Glomerular visceral epithelial cell (primary cell): Measurements from ENCODE around the gene TMEM209.
"Not testable (repeated sequence)": the region's sequence is repeated elsewhere in the genome, so short reads cannot be mapped to it uniquely, and the experiment has no call there.

Source experiments
- DNase-seq: peaks from one replicate; pipeline ENCODE4 v3.0.0-alpha.2; 2016; ENCODE audit errors: extremely low spot score

Gene TMEM209

DNA sequence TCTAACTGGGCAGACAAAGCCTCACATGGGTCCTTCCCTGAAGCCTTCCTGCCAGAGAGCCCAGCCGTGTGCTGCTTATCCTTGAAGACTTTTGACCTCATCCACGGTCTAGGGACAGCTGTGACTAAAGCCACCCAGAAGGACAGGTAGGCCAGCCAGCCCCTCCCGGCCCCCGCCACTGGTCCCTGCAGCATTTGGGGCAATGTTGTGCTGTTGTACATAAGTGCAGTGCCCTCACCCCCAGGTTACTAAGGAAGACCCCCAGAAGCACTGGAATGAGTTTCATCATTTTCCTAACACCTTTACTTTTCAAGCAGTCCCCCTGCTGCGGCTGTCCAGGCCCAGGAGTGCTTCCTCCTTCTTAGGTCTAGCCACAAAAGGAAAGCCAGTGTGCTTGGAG is 43.0 kb downstream of the TMEM209 start:
- DNase-seq: no peak

DNA sequence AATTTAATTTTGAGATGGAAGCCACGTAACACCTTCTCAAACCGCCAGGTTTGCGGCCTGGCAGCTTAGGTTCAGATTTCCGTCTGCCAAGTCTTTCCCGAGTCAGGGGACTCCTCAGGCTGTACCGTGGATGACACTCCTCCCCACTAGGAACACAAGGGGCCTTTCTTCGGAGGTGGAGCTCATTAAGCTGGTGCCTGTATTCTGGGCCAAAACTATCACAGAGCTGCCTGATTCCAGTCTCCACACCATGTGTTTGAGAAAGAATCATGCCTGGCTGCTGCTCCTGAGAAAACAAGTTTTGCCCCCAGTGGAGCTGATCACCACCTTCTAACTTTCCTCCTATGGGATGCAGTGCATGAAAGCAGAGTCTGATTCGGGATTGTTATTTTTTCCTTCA is 44.8 kb downstream of the TMEM209 start:
- no peak for DNase-seq

DNA sequence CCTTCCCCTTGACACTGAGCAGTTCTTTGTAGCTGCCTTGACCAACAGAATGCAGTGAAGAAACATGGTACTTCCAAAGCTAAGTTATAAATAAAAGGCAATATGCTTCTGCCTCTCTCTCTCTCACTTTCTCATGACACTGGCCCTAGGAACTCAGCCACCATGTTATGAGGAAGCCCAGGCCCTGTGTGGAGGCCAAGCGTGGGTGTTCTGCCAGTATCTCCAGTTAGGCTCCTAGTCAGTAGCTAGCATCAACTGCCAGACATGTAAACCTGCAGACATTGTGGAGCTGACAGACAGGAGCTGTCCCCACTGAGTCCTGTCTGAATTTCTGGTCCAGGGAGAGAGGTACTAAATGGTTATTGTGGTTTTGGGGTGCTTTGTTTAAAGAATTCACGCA is 45.2 kb downstream of the TMEM209 start:
- no peak for DNase-seq

DNA sequence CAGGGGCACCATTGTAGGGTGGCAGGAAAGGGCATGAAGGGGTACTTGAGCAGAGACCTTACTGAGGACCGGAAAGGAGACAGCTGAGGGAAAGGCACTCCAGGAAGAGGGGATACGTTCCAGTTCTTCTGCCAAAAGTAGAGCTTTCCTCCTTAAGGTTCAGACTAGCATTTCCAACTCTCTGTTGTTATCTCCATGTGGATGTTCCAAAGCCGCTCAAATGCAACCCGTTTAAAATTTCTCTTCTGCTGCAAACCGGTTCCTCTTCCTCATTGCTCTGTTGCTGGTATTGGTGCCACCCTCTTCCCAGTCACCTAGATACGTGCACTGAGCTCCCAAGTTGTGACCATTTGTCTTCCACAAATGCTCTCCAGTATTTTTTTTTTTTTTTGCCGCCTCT is 47.5 kb downstream of the TMEM209 start:
- no peak for DNase-seq

DNA sequence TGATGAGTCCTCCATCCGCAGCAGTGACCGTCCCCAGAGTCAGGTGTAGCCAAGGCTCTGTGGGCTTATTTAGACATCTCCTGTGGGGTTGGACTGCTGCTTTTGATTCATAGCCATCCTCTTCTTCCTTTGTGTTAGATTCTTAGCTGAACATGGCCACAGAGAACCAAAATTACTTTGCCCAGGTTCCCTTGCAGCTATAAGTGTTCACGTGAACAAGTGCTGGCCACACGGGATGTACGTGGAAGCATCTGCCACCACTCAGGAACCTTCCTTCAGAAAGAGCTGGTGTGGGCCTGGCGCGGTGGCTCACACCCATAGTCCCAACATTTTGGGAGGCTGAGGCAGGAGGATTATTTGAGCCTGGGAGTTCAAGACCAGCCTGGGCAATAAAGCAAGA is 49.1 kb downstream of the TMEM209 start:
- DNase-seq: no peak

DNA sequence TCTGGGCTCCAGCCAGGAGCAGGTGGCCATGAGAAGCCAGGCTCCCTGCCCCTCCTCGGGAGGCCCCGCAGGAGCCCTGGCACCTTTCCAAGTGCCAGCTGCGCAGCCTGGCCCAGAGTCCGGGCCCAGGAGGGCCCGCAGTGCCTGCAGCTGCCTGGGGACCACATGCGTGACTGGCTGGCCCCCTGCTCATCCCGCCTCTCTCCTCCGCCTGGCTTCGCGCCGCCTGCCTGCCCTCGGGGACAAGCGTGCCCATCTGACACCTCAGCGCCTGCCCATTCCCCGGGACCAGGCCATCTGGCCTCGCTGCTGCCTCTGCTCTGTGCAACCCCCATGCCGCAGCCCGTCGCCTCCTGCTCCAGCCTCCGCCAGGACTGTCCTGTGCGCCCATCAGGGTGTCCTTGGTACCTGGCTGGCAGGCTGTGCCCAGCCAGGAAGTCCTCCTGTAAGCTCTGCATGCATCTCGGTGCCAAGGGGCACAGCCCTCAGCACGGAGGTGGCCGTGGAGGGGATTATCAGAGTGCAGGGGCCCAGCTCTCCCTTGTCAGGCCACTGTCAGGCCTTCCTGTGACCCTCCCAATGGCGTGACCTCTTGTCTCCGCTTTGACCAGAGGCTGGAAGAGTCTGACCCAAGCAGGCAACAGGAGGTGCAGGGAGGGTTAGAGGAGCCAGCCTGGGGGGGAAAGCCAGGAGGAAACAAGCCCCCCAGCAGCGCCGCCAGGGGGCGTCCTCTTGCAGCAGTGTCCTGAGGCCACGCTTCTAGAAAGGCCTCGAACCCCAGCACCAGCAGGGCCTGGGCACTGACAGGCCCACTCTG is 50.5 kb downstream of the TMEM209 start:
- peak; percentile 36 for DNase-seq

DNA sequence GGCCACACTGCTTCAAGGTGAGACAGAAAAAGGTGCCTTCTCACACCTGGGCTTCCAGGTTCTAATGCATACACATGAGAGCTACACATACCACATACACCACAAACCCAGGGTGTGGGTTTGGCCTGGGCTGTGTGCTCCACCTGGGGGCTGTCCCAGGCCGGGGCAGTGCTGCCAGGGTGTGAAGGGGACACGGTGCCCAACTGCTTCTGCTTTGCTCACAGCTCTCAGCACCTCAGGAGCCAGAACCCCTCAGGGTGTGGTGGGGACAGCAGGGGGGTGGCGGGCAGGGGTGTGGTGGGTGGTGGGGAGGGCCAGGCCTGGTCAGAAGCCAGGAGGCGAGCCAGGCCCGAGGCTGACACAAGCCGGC is 51.1 kb downstream of the TMEM209 start:
- peak; percentile 20 for DNase-seq

DNA sequence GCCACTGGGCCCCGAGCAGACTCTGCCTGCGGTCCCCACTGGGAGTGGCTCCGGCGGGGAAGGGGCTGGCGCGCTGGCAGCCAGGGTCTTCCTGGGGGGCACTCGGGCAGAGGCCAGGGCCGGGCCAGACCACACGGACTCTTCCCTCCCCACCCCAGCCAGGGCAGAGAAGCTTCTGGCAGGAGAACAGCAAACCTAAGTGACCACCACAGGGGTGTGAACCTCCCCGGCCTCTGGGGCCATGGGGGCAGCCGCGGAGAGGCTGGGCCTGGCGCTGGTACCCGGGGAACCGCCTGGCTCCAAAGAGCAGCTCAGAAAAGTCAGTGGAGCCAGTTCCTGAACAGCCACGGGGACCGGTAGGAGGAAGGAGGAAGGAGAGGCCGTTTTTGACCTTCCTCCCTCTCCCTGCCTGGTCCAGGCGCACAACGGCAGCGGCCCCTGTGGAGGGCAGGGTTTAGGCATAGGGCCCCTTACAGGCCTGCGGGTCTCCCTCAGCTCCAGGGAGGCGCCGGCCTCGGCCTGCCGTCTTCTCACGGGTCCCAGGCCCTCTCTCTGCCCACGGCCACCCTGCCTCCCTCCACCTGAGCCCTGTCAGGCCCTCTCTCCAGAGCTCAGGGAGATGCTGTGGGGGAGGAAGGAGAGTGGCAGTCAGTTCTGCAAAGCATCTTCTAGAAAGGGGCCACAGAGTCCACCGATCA is 51.8 kb downstream of the TMEM209 start:
- DNase-seq: no peak

DNA sequence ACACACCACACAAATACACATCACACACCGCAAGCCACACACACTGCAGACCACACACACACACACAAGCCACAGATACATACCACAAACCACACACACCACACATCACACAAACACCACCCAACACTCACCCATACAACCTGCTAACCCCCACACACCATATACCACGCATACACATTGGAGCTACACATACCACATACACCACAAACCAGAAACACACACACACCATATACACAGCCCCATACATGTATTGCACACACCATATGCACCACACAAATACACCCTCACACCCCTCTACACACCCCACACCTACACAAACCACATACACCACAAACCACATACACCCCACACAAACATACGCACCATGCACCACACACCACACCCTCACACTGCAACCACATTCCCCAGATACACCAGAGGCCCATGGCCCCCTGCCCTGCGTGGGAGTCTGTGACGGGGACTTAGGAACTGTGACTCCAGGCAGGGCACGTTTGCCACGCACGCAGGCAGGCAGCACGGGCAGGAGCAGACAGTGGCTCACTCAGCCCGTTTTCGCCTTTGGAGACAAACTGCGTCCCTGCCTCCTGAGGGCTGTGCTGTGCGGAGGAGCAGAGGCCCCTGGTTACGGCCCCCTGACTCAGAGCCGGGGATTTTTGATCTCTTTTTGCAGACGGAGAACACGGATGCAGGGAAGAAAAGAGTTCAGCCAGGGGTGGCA is 52.6 kb downstream of the TMEM209 start:
- DNase-seq: no peak

DNA sequence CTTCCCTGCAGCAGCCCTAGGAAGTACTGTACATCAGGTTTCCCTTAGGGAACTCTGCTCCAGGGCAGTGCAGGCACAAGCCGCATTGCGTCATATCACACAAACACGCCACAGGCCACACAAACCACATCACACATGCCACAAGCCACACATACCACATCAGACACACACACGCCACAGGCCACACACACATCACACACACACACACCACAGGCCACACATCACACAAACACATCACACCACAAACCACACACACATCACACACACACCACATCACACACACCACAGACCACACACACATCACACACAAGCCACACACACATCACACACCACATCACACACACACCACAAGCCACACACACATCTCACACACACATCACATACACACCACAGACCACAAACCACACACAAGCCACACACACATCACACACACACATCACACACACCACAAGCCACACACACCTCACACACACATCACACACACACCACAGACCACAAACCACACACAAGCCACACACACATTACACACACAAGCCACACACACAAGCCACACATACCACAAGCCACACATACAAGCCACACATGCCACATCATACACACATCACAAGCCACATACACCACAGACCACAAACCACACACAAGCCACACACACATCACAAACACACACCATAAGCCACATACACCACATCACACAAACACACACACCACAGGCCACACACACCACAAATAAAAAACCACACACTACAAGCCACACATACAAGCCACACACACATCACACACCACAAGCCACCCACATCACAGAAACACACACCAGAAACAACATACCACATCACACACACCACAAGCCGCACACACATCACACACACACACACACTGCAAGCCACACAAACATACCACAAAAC is 53.4 kb downstream of the TMEM209 start:
- peak; percentile 18 for DNase-seq

DNA sequence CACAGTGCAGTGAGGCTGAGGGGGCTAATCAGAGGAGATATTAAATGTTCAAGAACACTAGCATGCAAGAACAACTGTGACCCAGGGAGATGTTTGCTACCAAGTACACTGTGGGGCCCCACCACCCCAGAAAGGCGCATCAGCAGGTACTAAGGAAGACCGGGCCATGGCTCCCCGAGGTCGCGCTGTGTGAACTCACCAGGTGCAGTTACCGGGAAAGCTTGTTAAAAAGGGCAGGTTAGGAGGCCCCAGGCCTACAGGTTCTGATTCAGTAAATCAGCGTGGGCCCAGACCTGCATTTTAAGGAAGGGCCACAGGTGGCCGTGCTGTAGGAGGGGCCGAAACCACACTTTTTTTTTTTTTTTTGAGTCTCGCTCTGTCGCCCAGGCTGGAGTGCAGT is 54.6 kb downstream of the TMEM209 start:
- no peak for DNase-seq

DNA sequence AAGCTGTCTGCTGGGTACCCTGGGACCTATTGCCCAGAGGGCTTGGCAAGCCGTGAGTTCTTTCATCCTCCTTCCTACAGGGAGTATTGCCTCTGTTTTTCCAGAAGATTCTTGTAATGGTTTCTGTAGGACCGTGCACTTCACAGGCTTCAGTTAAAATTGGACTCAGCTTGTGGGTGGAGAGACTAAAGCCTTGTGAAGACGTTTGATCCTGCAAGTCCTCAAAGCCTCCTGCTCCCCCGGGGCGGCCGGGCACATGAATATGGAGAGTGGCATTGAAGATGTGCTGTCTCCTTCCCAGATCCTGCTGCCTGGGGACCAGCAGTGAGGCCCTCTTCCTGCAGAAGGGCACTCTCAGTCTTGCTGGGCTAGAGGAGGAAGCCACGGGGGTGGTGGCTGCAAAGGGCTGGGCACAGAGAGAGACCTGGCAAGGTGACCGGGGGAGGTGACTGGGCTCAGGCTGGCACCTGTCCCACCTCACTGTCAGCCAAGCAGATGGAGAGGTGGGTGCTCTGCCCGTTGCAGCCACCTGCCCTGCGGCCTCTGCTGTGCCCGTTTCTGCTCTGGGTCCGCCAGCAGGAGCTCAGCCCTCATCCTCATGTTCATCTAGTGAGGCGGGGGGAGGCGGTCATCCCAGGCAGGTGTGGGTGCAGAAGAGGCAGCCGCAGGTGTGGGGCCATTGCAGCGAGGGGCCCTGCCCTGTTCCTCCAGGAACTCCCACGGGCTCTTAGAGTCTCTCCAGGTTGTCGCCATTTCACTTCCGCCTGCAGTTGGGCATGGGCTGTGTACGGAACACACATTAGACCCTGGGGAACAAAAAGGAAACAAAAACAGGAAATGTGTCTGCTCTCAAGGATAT is 55.7 kb downstream of the TMEM209 start:
- DNase-seq: no peak

DNA sequence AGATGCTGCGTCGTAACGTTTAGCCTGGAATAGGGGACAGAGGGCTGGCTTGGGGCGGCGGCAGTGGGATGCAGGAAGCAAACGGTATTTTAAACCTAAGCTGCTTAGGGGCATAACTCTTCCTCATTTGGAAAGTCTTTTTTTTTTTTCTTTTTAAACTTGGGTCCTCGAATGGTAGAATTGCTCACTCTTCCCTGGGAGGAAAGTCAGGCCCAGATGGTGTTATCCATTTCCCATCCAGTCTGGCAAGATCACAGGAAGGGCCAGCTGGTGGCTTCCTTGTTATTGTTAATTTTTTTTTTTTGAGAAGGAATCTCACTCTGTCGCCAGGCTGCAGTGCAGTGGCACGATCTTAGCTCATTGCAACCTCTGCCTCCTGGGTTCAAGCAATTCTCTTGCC is 56.6 kb downstream of the TMEM209 start:
- no peak for DNase-seq

DNA sequence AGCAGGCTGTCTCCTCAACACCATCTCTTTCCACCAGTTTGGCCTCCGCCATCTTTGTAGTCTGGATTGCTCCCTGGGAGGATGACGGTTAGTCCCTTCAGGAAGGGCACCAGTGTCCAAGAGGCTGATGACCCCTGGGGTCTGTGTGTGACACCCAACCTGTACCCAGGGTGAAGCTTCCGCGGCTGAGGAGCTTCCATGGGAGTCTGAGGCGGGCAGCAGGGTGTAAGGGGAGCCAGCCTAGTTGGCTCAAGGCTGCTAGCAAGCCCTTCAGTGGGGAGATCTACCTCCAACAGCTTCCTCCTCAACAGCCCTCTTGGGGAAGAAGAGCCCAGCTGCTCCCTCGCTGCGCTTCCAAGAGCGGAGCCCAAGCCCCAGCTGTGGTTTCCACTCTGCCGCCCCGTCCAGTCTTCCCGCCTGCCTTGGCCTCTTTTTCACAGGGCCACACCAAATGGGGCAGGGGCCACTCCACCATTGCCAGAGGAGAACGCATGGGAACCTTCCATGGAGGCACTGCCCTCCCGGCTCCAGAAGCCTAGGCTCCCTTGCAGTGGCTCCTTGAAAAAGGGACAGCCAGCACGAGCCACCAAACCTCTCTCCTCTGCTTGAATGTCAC is 57.4 kb downstream of the TMEM209 start:
- no peak for DNase-seq

DNA sequence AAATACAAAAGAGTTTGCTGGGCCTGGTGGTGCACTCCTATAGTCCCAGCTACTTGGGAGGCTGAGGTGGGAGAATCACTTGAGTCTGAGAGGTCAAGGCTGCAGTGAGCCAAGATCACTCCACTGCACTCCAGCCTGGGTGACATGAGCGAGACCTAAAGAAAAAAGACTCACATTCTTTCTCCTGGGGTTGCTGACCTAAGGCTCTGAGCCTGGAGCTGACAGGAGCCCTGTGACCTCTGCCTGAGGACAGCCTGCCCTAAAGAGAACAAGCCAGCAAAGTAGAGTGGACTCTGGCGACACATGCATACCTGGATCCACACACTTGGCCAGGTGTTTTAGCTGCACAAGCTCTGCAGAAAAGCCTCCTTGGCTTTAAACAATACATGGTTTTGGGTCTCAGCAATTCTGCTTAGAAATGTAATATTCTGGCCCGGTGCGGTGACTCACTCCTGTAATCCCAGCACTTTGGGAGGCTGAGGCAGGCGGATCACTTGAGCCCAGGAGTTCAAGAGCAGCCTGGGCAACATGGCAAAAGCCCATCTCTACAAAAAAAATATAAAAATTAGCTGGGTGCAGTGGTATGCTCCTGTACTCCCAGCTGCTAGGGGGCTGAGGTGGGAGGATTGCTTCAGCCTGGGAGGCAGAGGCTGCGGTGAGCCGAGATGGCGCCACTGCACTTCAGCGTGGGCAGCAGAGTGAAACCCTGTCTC is 58.4 kb downstream of the TMEM209 start:
- DNase-seq: no peak

DNA sequence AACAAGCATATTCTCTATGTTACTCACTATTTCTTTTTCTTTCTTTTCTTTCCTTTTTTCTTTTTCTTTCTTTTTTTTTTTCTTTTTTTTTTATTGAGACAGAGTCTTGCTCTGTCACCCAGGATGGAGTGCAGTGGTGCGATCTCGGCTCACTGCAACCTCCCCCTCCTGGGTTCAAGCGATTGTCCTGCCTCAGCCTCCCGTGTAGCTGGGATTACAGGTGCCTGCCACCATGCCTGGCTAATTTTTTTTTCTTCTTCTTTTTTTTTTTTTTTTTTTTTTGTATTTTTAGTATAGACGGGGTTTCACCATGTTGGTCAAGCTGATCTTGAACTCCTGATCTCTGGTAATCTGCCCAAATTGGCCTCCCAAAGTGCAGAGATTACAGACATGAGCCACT is 59.1 kb downstream of the TMEM209 start:
- DNase-seq: not testable (repeated sequence)

DNA sequence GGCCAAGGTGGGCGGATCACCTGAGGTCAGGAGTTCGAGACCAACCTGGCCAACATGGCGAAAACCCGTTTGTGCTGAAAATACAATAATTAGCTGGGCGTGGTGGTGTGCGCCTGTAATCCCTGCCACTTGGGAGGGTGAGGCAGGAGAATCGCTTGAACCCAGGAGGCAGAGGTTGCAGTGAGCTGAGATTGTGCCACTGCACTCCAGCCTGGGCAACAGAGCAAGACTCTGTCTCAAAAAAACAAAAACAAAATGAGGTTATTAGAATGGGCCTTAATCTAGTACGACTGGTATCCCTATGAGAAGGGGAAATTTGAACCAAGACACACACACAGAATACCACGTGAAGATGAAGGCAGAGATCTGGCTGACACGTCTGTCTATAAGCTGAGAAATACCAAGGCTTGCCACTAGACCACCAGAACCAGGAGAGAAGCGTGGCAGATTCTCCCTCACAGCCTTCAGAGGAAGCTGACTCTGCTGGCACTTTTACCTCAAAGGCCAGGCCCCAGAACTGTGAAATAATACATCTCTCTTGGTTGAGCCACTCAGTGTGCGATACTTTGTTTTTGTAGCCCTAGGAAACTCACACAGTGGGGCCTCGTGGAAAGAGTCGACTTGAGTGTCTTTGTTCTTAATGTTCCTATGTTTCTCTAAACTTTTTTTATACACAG is 59.6 kb downstream of the TMEM209 start:
- DNase-seq: no peak

DNA sequence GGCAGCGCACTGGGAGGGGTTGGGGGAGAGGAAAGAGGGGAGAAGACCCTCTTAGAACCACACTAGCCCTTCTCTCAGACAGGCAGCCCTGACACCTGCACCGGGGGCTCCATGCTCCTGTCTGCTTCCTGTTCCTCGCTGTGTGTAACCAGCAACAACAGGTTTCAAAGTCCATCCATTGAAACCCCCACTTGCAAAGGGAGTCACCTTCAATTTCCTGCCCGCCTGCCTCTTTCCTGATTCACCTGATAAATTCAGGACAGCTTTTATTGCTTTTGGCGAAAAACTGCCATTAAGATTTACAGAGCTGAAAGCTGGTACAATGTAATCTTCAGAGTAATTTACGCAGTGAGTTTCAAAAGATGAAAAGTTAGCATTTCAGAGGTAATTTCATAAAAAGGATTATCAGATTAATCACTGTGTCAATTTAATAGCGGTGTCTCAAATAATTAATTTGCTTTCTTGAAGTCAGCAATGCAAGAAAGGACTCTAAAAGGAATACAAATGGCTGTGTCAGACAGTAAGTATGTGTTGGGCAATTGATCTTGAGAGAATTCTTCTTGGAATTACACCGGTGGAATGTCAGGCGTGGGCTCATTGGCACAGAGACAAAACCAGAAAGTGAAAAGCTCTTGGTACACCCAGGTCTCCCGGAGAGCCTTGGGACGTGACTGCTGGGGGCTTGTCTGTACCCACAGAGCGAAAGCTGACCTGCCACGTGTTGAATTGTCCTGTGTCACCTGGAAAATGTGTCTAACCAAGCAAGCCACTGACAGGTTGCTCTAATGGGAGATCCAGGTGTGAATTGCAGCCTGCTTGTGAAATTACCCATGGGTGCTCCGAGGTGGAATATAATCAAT is 60.7 kb downstream of the TMEM209 start:
- DNase-seq: peak; percentile 83
